Thyroid gland (tissue), 4 donors: Measurements from ENCODE around the gene NPB.

Source experiments
- POLR2A ChIP-seq, 2 donors: fragments of 450-650 bp; IDR thresholded peaks; one replicate each; pipeline ENCODE4 v1.6.1; 2017; ENCODE audit warnings: antibody characterized with exemption in 2 of 2, mild to moderate bottlenecking in 2 of 2, moderate library complexity in 1 of 2
- TF ChIP-seq, protein P1 (sequence below), 6 experiments: fragments of 200-600 bp in 3 of 6; fragments of 450-650 bp in 3 of 6; sonication (generic) in 3 of 6; IDR thresholded peaks; one replicate each; pipeline ENCODE4 v1.5.1; 2016 to 2019; ENCODE audit warnings: antibody characterized with exemption in 6 of 6, mild to moderate bottlenecking in 2 of 6, inconsistent platforms in 1 of 6, moderate library complexity in 1 of 6

DNA sequence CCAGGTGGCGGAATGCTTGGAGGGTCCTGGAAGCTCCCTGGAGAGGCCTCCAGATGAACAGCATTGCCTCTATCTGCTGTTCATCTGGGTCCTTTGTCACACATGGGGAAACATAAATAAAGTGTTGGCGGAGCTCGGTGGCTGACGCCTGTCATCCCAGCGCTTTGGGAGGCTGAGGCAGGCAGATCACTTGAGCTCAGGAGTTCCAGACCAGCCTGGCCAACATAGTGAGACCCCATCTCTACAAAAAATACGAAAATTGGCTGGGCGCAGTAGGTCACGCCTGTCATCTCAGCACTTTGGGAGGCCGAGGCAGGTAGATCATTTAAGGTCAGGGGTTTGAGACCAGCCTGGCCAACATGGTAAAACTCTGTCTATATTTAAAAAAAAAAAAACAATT lies 42.8 kb downstream of the NPB start:
- TF ChIP-seq, protein P1, sequence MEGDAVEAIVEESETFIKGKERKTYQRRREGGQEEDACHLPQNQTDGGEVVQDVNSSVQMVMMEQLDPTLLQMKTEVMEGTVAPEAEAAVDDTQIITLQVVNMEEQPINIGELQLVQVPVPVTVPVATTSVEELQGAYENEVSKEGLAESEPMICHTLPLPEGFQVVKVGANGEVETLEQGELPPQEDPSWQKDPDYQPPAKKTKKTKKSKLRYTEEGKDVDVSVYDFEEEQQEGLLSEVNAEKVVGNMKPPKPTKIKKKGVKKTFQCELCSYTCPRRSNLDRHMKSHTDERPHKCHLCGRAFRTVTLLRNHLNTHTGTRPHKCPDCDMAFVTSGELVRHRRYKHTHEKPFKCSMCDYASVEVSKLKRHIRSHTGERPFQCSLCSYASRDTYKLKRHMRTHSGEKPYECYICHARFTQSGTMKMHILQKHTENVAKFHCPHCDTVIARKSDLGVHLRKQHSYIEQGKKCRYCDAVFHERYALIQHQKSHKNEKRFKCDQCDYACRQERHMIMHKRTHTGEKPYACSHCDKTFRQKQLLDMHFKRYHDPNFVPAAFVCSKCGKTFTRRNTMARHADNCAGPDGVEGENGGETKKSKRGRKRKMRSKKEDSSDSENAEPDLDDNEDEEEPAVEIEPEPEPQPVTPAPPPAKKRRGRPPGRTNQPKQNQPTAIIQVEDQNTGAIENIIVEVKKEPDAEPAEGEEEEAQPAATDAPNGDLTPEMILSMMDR (IDR thresholded peaks at IDR 0.05) = no peak
- no peak for TF ChIP-seq POLR2A (IDR thresholded peaks at IDR 0.05)
